Measurements from ENCODE around the gene EXOC2. TPM values are rescaled to one million over a fixed set of nuclear protein-coding genes. Genes with fewer than 3 reads are reported as not detected.

Gene EXOC2
- total and polyA plus RNA-seq, 2 of the 13 experiments (the other 11 are each of a cell fraction or from before 2014, with no cell fraction given): 12.6 to 22.9 TPM

DNA sequence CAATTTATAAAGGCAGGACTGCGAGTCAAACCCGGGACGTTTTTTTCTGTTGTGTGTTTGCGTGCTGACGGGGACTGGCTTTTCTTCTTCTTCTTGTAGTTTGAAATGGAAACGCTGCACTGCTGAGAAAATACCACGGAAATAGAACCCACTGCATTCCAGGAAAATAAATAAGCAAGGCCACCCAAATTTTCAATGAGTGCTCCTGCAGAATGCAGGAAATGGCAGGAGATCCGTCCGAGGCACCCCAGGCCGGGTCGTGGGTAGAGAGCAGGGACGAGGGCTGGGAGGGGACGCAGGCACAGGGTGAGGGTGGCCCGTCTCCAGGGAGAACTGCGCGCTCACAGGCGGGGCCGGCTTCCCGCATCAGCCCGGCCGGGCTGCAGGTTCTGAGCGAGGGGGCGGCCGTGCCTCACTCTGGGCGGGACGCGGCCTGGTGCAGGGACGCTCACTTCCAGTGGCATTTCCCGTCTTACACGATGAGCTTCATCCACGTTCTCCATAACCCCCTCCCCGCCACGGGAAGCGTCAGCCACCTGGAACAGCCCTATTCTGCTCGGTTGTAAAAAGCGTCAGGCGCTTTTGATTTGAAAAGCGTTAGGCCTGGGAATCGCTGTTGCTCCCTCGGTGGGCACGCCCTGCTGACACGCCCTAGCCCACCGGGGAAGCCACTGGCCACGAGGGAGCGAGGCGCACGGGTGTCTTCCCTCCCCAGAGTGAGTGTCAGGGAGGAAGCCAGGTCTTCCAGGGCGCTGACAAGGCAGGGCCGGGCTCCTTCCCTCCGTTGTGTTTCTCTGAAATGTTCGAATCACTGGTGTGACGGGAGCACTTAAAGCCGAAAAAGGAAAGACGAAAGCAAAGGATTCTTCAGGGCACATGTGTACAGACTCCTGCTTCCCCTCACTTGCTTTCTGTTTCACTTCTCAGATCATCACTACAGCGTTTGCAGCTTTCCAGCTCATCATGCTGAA is 17.9 kb upstream of the EXOC2 start (continued):
- TF ChIP-seq ZFX (CRISPR knock-in tag; IDR thresholded peaks at IDR 0.05; ENCODE audit: low read depth) (peak; percentile 51; the same call in 1 of the 2 replicates), SMAD1 (CRISPR knock-in tag; IDR thresholded peaks at IDR 0.05; ENCODE audit: borderline replicate concordance, low read depth) (0 out of 2 replicates have a peak, but pooled peaks have one; percentile 64), ZNF720 (CRISPR knock-in tag; IDR thresholded peaks at IDR 0.05) (no peak), ADNP (CRISPR knock-in tag; IDR thresholded peaks at IDR 0.05) (no peak), ZNF660 (CRISPR knock-in tag; IDR thresholded peaks at IDR 0.05; ENCODE audit: borderline replicate concordance, low read depth) (no peak), ZNF782 (CRISPR knock-in tag; IDR thresholded peaks at IDR 0.05; ENCODE audit: borderline replicate concordance) (no peak), ZNF121 (CRISPR knock-in tag; IDR thresholded peaks at IDR 0.05) (no peak), RNF2 (conservative IDR thresholded peaks at IDR 0.05; ENCODE audit: low read depth) (no peak; the same call in 1 of the 2 replicates), DMAP1 (CRISPR knock-in tag; IDR thresholded peaks at IDR 0.05) (no peak), PRMT3 (CRISPR knock-in tag; IDR thresholded peaks at IDR 0.05; ENCODE audit: borderline replicate concordance, low read depth) (no peak), XRCC5 (optimal IDR thresholded peaks at IDR 0.05; ENCODE audit: low read length) (peak; percentile 13), KLF12 (CRISPR knock-in tag; IDR thresholded peaks at IDR 0.05; ENCODE audit: borderline replicate concordance) (no peak)
- TF ChIP-seq, protein P1, sequence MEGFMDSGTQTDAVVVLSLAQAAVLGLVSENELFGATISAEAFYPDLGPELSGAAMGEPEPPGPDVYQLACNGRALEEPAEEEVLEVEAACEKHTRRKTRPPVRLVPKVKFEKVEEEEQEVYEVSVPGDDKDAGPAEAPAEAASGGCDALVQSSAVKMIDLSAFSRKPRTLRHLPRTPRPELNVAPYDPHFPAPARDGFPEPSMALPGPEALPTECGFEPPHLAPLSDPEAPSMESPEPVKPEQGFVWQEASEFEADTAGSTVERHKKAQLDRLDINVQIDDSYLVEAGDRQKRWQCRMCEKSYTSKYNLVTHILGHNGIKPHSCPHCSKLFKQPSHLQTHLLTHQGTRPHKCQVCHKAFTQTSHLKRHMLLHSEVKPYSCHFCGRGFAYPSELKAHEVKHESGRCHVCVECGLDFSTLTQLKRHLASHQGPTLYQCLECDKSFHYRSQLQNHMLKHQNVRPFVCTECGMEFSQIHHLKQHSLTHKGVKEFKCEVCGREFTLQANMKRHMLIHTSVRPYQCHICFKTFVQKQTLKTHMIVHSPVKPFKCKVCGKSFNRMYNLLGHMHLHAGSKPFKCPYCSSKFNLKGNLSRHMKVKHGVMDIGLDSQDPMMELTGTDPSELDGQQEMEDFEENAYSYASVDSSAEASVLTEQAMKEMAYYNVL (CRISPR knock-in tag; IDR thresholded peaks at IDR 0.05; ENCODE audit: borderline replicate concordance): 0 out of 2 replicates have a peak, but pooled peaks have one; percentile 25
- TF ChIP-seq, protein P2, sequence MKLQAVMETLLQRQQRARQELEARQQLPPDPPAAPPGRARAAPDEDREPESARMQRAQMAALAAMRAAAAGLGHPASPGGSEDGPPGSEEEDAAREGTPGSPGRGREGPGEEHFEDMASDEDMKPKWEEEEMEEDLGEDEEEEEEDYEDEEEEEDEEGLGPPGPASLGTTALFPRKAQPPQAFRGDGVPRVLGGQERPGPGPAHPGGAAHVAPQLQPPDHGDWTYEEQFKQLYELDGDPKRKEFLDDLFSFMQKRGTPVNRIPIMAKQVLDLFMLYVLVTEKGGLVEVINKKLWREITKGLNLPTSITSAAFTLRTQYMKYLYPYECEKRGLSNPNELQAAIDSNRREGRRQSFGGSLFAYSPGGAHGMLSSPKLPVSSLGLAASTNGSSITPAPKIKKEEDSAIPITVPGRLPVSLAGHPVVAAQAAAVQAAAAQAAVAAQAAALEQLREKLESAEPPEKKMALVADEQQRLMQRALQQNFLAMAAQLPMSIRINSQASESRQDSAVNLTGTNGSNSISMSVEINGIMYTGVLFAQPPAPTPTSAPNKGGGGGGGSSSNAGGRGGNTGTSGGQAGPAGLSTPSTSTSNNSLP (IDR thresholded peaks at IDR 0.05; ENCODE audit: low read depth, low read length): no peak
- TF ChIP-seq, protein P3, sequence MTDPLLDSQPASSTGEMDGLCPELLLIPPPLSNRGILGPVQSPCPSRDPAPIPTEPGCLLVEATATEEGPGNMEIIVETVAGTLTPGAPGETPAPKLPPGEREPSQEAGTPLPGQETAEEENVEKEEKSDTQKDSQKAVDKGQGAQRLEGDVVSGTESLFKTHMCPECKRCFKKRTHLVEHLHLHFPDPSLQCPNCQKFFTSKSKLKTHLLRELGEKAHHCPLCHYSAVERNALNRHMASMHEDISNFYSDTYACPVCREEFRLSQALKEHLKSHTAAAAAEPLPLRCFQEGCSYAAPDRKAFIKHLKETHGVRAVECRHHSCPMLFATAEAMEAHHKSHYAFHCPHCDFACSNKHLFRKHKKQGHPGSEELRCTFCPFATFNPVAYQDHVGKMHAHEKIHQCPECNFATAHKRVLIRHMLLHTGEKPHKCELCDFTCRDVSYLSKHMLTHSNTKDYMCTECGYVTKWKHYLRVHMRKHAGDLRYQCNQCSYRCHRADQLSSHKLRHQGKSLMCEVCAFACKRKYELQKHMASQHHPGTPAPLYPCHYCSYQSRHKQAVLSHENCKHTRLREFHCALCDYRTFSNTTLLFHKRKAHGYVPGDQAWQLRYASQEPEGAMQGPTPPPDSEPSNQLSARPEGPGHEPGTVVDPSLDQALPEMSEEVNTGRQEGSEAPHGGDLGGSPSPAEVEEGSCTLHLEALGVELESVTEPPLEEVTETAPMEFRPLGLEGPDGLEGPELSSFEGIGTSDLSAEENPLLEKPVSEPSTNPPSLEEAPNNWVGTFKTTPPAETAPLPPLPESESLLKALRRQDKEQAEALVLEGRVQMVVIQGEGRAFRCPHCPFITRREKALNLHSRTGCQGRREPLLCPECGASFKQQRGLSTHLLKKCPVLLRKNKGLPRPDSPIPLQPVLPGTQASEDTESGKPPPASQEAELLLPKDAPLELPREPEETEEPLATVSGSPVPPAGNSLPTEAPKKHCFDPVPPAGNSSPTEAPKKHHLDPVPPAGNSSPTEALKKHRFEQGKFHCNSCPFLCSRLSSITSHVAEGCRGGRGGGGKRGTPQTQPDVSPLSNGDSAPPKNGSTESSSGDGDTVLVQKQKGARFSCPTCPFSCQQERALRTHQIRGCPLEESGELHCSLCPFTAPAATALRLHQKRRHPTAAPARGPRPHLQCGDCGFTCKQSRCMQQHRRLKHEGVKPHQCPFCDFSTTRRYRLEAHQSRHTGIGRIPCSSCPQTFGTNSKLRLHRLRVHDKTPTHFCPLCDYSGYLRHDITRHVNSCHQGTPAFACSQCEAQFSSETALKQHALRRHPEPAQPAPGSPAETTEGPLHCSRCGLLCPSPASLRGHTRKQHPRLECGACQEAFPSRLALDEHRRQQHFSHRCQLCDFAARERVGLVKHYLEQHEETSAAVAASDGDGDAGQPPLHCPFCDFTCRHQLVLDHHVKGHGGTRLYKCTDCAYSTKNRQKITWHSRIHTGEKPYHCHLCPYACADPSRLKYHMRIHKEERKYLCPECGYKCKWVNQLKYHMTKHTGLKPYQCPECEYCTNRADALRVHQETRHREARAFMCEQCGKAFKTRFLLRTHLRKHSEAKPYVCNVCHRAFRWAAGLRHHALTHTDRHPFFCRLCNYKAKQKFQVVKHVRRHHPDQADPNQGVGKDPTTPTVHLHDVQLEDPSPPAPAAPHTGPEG (CRISPR knock-in tag; IDR thresholded peaks at IDR 0.05): no peak
- TF ChIP-seq, protein P4, sequence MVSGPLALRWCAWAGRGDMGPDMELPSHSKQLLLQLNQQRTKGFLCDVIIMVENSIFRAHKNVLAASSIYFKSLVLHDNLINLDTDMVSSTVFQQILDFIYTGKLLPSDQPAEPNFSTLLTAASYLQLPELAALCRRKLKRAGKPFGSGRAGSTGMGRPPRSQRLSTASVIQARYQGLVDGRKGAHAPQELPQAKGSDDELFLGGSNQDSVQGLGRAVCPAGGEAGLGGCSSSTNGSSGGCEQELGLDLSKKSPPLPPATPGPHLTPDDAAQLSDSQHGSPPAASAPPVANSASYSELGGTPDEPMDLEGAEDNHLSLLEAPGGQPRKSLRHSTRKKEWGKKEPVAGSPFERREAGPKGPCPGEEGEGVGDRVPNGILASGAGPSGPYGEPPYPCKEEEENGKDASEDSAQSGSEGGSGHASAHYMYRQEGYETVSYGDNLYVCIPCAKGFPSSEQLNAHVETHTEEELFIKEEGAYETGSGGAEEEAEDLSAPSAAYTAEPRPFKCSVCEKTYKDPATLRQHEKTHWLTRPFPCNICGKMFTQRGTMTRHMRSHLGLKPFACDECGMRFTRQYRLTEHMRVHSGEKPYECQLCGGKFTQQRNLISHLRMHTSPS (CRISPR knock-in tag; IDR thresholded peaks at IDR 0.05; ENCODE audit: low read depth): peak; percentile 41; the same call in 1 of the 2 replicates

All from HepG2 (cell line).